SK-N-SH treated with all-trans-retinoic acid at 6 μM for 48 hours (cell line): ENCODE data around the gene TRIB2.

Source experiments
- ATAC-seq: fragments of 200-7000 bp; cut with Tn5 transposase; 3 replicates; pipeline ENCODE4 v1.9.1; 2020; ENCODE audit warnings: mild to moderate bottlenecking, moderate library complexity
- ARNTL ChIP-seq: fragments of 450-650 bp; formaldehyde crosslinking; IDR thresholded peaks from 2 replicates; pipeline ENCODE4 v1.5.0; 2020; ENCODE audit warnings: low read depth, mild to moderate bottlenecking, moderate library complexity, borderline replicate concordance
- BACH2 ChIP-seq: fragments of 250-450 bp; sonication (Bioruptor Pico); IDR thresholded peaks from 2 replicates; pipeline ENCODE4 v1.9.0; 2021; ENCODE audit warnings: mild to moderate bottlenecking, borderline replicate concordance
- CSDC2 ChIP-seq: fragments of 250-450 bp; sonication (Bioruptor Pico); IDR thresholded peaks from 2 replicates; pipeline ENCODE4 v1.5.0; 2020; ENCODE audit warnings: mild to moderate bottlenecking, moderate library complexity
- ESRRG ChIP-seq: fragments of 250-450 bp; sonication (Bioruptor Pico); IDR thresholded peaks from 2 replicates; pipeline ENCODE4 v1.6.1; 2021; ENCODE audit warnings: mild to moderate bottlenecking
- GLIS3 ChIP-seq: fragments of 250-450 bp; sonication (Bioruptor Pico); IDR thresholded peaks from 2 replicates; pipeline ENCODE4 v1.5.0; 2020; ENCODE audit warnings: mild to moderate bottlenecking, moderate library complexity
- ISL1 ChIP-seq: fragments of 250-450 bp; sonication (Bioruptor Pico); IDR thresholded peaks from 2 replicates; pipeline ENCODE4 v2.1.2; 2022; ENCODE audit warnings: mild to moderate bottlenecking, moderate library complexity
- OSR1 ChIP-seq: fragments of 250-450 bp; sonication (Bioruptor Pico); IDR thresholded peaks from 2 replicates; pipeline ENCODE4 v1.8.0; 2022; ENCODE audit warnings: moderate library complexity, mild to moderate bottlenecking, inconsistent platforms
- PPARA ChIP-seq: fragments of 250-450 bp; sonication (Bioruptor Pico); IDR thresholded peaks from 2 replicates; pipeline ENCODE4 v1.5.0; 2020; ENCODE audit warnings: mild to moderate bottlenecking, borderline replicate concordance
- RARB ChIP-seq: fragments of 250-450 bp; sonication (Bioruptor Pico); IDR thresholded peaks from 2 replicates; pipeline ENCODE4 v1.8.0; 2021; ENCODE audit warnings: mild to moderate bottlenecking, moderate library complexity
- SNAI2 ChIP-seq: fragments of 250-450 bp; sonication (Bioruptor Pico); IDR thresholded peaks from 2 replicates; pipeline ENCODE4 v1.5.0; 2020; ENCODE audit warnings: mild to moderate bottlenecking, moderate library complexity
- TCF4 ChIP-seq: fragments of 250-450 bp; sonication (Bioruptor Pico); IDR thresholded peaks from 2 replicates; pipeline ENCODE4 v1.8.0; 2021; ENCODE audit warnings: mild to moderate bottlenecking, moderate library complexity, borderline replicate concordance
- TOX ChIP-seq: fragments of 250-450 bp; sonication (Bioruptor Pico); IDR thresholded peaks from 2 replicates; pipeline ENCODE4 v1.8.0; 2021; ENCODE audit warnings: mild to moderate bottlenecking, moderate library complexity, borderline replicate concordance
- ZC3H10 ChIP-seq: fragments of 250-450 bp; sonication (Bioruptor Pico); IDR thresholded peaks from 2 replicates; pipeline ENCODE4 v1.5.1; 2021; ENCODE audit warnings: mild to moderate bottlenecking, moderate library complexity
- ZFP3 ChIP-seq: fragments of 250-450 bp; sonication (Bioruptor Pico); IDR thresholded peaks from 2 replicates; pipeline ENCODE4 v1.5.0; 2020; ENCODE audit warnings: mild to moderate bottlenecking, moderate library complexity
- ZFP30 ChIP-seq: fragments of 450-650 bp; formaldehyde crosslinking; IDR thresholded peaks from 2 replicates; pipeline ENCODE4 v1.5.0; 2022; ENCODE audit warnings: mild to moderate bottlenecking, moderate library complexity
- ZNF565 ChIP-seq: fragments of 450-650 bp; formaldehyde crosslinking; conservative IDR thresholded peaks from 2 replicates; pipeline ENCODE4 v1.5.0; 2020; ENCODE audit warnings: low read depth, mild to moderate bottlenecking, moderate library complexity
- ZNF8 ChIP-seq: fragments of 450-650 bp; formaldehyde crosslinking; IDR thresholded peaks from 2 replicates; pipeline ENCODE4 v1.5.0; 2020; ENCODE audit warnings: mild to moderate bottlenecking, moderate library complexity
- TF ChIP-seq, protein P1 (sequence below): fragments of 250-450 bp; sonication (Bioruptor Pico); IDR thresholded peaks from 2 replicates; pipeline ENCODE4 v1.5.1; 2020; ENCODE audit warnings: low read depth, mild to moderate bottlenecking, moderate library complexity
- TF ChIP-seq, protein P2 (sequence below): fragments of 250-450 bp; sonication (Bioruptor Pico); IDR thresholded peaks from 2 replicates; pipeline ENCODE4 v1.5.0; 2020; ENCODE audit warnings: mild to moderate bottlenecking, moderate library complexity
- TF ChIP-seq, protein P3 (sequence below): fragments of 250-450 bp; sonication (Bioruptor Pico); IDR thresholded peaks from 2 replicates; pipeline ENCODE4 v1.5.1; 2021; ENCODE audit warnings: mild to moderate bottlenecking, moderate library complexity
- TF ChIP-seq, protein P4 (sequence below): fragments of 250-450 bp; sonication (Bioruptor Pico); IDR thresholded peaks from 2 replicates; pipeline ENCODE4 v1.8.0; 2021; ENCODE audit warnings: low read depth, mild to moderate bottlenecking, moderate library complexity, borderline replicate concordance

TRIB2 gene

DNA sequence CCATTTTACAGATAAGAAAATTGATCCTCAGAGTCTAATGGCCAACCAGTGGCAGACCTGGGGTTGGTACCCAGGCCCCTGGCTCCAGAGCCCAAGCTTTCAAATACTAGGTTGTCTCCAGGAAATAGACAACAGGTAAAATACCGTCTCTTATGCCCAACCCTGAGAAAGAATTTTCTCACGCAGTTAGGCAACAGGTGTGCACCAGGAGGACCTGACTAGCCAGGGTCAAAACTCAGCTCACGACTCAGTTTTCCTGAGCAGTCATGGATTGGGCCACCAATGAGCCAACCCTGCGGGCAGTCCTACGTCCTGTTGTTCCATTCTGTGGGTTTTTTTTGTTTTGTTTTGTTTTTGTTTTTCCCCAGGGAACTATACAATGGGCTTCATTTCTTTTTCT lies 13.5 kb downstream of the TRIB2 start:
- ATAC-seq = no peak
- TF ChIP-seq, protein P1, sequence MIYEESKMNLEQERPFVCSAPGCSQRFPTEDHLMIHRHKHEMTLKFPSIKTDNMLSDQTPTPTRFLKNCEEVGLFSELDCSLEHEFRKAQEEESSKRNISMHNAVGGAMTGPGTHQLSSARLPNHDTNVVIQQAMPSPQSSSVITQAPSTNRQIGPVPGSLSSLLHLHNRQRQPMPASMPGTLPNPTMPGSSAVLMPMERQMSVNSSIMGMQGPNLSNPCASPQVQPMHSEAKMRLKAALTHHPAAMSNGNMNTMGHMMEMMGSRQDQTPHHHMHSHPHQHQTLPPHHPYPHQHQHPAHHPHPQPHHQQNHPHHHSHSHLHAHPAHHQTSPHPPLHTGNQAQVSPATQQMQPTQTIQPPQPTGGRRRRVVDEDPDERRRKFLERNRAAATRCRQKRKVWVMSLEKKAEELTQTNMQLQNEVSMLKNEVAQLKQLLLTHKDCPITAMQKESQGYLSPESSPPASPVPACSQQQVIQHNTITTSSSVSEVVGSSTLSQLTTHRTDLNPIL (CRISPR knock-in tag) = no peak
- no peak for TF ChIP-seq RARB (CRISPR knock-in tag)
- no peak for TF ChIP-seq SNAI2 (CRISPR knock-in tag)
- TF ChIP-seq ARNTL (CRISPR knock-in tag) = no peak
- no peak for TF ChIP-seq ZNF565 (CRISPR knock-in tag)
- no peak for TF ChIP-seq PPARA (CRISPR knock-in tag)
- no peak for TF ChIP-seq ZNF8 (CRISPR knock-in tag)
- TF ChIP-seq, protein P2, sequence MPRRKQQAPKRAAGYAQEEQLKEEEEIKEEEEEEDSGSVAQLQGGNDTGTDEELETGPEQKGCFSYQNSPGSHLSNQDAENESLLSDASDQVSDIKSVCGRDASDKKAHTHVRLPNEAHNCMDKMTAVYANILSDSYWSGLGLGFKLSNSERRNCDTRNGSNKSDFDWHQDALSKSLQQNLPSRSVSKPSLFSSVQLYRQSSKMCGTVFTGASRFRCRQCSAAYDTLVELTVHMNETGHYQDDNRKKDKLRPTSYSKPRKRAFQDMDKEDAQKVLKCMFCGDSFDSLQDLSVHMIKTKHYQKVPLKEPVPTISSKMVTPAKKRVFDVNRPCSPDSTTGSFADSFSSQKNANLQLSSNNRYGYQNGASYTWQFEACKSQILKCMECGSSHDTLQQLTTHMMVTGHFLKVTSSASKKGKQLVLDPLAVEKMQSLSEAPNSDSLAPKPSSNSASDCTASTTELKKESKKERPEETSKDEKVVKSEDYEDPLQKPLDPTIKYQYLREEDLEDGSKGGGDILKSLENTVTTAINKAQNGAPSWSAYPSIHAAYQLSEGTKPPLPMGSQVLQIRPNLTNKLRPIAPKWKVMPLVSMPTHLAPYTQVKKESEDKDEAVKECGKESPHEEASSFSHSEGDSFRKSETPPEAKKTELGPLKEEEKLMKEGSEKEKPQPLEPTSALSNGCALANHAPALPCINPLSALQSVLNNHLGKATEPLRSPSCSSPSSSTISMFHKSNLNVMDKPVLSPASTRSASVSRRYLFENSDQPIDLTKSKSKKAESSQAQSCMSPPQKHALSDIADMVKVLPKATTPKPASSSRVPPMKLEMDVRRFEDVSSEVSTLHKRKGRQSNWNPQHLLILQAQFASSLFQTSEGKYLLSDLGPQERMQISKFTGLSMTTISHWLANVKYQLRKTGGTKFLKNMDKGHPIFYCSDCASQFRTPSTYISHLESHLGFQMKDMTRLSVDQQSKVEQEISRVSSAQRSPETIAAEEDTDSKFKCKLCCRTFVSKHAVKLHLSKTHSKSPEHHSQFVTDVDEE (CRISPR knock-in tag) = no peak
- TF ChIP-seq, protein P3, sequence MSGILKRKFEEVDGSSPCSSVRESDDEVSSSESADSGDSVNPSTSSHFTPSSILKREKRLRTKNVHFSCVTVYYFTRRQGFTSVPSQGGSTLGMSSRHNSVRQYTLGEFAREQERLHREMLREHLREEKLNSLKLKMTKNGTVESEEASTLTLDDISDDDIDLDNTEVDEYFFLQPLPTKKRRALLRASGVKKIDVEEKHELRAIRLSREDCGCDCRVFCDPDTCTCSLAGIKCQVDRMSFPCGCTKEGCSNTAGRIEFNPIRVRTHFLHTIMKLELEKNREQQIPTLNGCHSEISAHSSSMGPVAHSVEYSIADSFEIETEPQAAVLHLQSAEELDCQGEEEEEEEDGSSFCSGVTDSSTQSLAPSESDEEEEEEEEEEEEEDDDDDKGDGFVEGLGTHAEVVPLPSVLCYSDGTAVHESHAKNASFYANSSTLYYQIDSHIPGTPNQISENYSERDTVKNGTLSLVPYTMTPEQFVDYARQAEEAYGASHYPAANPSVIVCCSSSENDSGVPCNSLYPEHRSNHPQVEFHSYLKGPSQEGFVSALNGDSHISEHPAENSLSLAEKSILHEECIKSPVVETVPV = no peak
- TF ChIP-seq ZC3H10 (CRISPR knock-in tag) = no peak
- TF ChIP-seq ZFP3 (CRISPR knock-in tag) = no peak
- no peak for TF ChIP-seq ESRRG (CRISPR knock-in tag)
- TF ChIP-seq BACH2 = no peak
- no peak for TF ChIP-seq ZFP30
- no peak for TF ChIP-seq GLIS3 (CRISPR knock-in tag)
- no peak for TF ChIP-seq ISL1
- TF ChIP-seq, protein P4, sequence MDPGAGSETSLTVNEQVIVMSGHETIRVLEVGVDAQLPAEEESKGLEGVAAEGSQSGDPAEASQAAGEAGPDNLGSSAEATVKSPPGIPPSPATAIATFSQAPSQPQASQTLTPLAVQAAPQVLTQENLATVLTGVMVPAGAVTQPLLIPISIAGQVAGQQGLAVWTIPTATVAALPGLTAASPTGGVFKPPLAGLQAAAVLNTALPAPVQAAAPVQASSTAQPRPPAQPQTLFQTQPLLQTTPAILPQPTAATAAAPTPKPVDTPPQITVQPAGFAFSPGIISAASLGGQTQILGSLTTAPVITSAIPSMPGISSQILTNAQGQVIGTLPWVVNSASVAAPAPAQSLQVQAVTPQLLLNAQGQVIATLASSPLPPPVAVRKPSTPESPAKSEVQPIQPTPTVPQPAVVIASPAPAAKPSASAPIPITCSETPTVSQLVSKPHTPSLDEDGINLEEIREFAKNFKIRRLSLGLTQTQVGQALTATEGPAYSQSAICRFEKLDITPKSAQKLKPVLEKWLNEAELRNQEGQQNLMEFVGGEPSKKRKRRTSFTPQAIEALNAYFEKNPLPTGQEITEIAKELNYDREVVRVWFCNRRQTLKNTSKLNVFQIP (CRISPR knock-in tag) = no peak

DNA sequence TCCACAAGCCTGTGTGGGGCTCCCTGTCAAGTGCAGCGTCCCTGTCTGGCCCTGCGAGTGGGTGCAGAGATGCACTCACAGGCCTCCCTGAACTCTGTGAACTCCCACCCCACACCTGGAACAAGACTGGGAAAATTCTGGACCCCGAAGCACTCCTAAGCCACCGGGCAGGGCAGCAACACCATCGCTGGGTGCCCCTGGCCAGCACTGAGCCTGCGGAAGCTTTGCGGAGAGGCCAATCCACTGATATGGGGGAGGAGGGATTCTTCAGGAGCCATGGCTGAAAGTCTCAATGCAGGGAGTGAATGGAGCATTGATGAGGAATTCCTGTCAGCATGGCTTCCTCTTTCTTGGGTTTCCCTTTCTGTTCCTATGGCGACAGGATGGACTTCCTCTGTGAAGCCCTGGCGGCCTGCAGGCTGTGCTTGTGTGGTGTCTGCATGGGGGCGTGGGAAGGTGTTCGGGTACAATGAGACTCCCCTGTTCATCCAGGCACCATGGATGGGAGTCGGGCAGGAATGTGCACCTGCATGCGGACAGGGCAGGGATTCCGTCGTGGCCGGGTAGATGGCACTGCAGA lies 15.1 kb downstream of the TRIB2 start:
- TF ChIP-seq ZNF8 (CRISPR knock-in tag) (no peak), TCF4 (CRISPR knock-in tag) (no peak), CSDC2 (CRISPR knock-in tag) (no peak), BACH2 (no peak), ZNF565 (CRISPR knock-in tag) (no peak), ZC3H10 (CRISPR knock-in tag) (no peak), OSR1 (CRISPR knock-in tag) (no peak), PPARA (CRISPR knock-in tag) (no peak), TOX (CRISPR knock-in tag) (no peak), ZFP30 (no peak), GLIS3 (CRISPR knock-in tag) (no peak), ZFP3 (CRISPR knock-in tag) (no peak)
- TF ChIP-seq, protein P4 (CRISPR knock-in tag) = no peak
- no peak for ATAC-seq

DNA sequence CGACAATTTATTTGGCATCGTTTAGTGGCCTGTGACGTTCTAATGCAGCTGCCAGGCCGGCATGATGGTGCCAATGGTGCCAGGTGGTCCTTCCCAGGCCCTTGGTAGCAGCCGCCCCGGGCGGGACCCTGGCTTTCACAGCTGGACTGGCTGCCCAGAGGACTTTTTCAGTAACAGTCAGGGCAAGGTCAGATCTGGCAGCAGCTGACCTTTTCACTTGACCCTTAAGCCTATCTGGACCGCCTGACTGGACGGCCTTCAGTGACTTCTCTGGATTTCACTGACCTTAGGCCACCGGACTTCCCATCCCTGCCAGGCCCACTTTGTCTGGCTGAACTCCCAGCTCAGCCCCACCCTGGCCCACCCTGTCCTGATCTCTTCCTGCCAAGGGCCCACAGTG lies 15.9 kb downstream of the TRIB2 start:
- TF ChIP-seq RARB (CRISPR knock-in tag) = no peak
- TF ChIP-seq GLIS3 (CRISPR knock-in tag) = no peak
- no peak for TF ChIP-seq ZFP3 (CRISPR knock-in tag)
- TF ChIP-seq ZC3H10 (CRISPR knock-in tag) = no peak
- TF ChIP-seq TOX (CRISPR knock-in tag) = no peak
- TF ChIP-seq, all 23 proteins: peak for 0
- no peak for ATAC-seq
